HEK293 (cell line): ENCODE data around the gene NAV1.

Experiments used
- GLI4 ChIP-seq: fragments of 450-650 bp; formaldehyde crosslinking; IDR thresholded peaks from 2 replicates; pipeline ENCODE4 v1.5.1; 2016; ENCODE audit warnings: missing biosample characterization, missing genetic modification characterization
- IKZF3 ChIP-seq: fragments of 450-650 bp; IDR thresholded peaks from 2 replicates; pipeline ENCODE4 v1.5.0; 2018; ENCODE audit warnings: missing biosample characterization, mild to moderate bottlenecking, missing genetic modification characterization, moderate library complexity
- KLF1 ChIP-seq: fragments of 450-650 bp; formaldehyde crosslinking; IDR thresholded peaks from 2 replicates; pipeline ENCODE4 v1.5.1; 2016; ENCODE audit warnings: missing biosample characterization, missing genetic modification characterization
- KLF17 ChIP-seq: fragments of 450-650 bp; formaldehyde crosslinking; IDR thresholded peaks from 2 replicates; pipeline ENCODE4 v1.5.1; 2016; ENCODE audit warnings: missing biosample characterization, missing genetic modification characterization
- OVOL3 ChIP-seq: fragments of 450-650 bp; formaldehyde crosslinking; IDR thresholded peaks from 2 replicates; pipeline ENCODE4 v1.5.1; 2016; ENCODE audit warnings: missing biosample characterization, missing genetic modification characterization
- SETDB1 ChIP-seq: IDR thresholded peaks from one replicate; pipeline ENCODE4 v1.6.1; 2017; ENCODE audit warnings: mild to moderate bottlenecking, low read length, moderate library complexity, mixed read lengths; ENCODE audit not compliant: insufficient read length
- YY1 ChIP-seq: fragments of 450-650 bp; formaldehyde crosslinking; IDR thresholded peaks from 2 replicates; pipeline ENCODE4 v1.5.1; 2018; ENCODE audit warnings: missing biosample characterization, missing genetic modification characterization
- YY2 ChIP-seq: fragments of 450-650 bp; formaldehyde crosslinking; IDR thresholded peaks from 2 replicates; pipeline ENCODE4 v1.5.1; 2016; ENCODE audit warnings: missing biosample characterization, missing genetic modification characterization
- ZBTB17 ChIP-seq: fragments of 450-650 bp; formaldehyde crosslinking; IDR thresholded peaks from 2 replicates; pipeline ENCODE4 v1.5.1; 2016; ENCODE audit warnings: missing biosample characterization, missing genetic modification characterization
- ZBTB48 ChIP-seq: fragments of 450-650 bp; formaldehyde crosslinking; IDR thresholded peaks from 2 replicates; pipeline ENCODE4 v1.5.1; 2016; ENCODE audit warnings: missing biosample characterization, missing genetic modification characterization
- ZNF121 ChIP-seq: fragments of 450-650 bp; formaldehyde crosslinking; IDR thresholded peaks from 2 replicates; pipeline ENCODE4 v1.5.1; 2016; ENCODE audit warnings: missing biosample characterization, missing genetic modification characterization
- ZNF146 ChIP-seq: fragments of 450-650 bp; formaldehyde crosslinking; IDR thresholded peaks from 2 replicates; pipeline ENCODE4 v1.5.1; 2016; ENCODE audit warnings: missing biosample characterization, missing genetic modification characterization
- ZNF148 ChIP-seq: fragments of 450-650 bp; formaldehyde crosslinking; IDR thresholded peaks from 2 replicates; pipeline ENCODE4 v1.5.0; 2017; ENCODE audit warnings: missing biosample characterization, missing genetic modification characterization, borderline replicate concordance
- ZNF184 ChIP-seq: fragments of 450-650 bp; IDR thresholded peaks from 2 replicates; pipeline ENCODE4 v1.5.1; 2018; ENCODE audit warnings: missing biosample characterization, mild to moderate bottlenecking, missing genetic modification characterization
- ZNF2 ChIP-seq: fragments of 450-650 bp; formaldehyde crosslinking; IDR thresholded peaks from 2 replicates; pipeline ENCODE4 v1.5.1; 2016; ENCODE audit warnings: missing biosample characterization, missing genetic modification characterization
- ZNF211 ChIP-seq: fragments of 450-650 bp; formaldehyde crosslinking; IDR thresholded peaks from 2 replicates; pipeline ENCODE4 v1.5.1; 2016; ENCODE audit warnings: low read depth, missing biosample characterization, missing genetic modification characterization
- ZNF239 ChIP-seq: fragments of 450-650 bp; formaldehyde crosslinking; IDR thresholded peaks from 2 replicates; pipeline ENCODE4 v1.5.1; 2016; ENCODE audit warnings: missing biosample characterization, missing genetic modification characterization
- ZNF302 ChIP-seq: fragments of 450-650 bp; formaldehyde crosslinking; IDR thresholded peaks from 2 replicates; pipeline ENCODE4 v1.5.1; 2016; ENCODE audit warnings: missing biosample characterization, missing genetic modification characterization, low read depth
- ZNF394 ChIP-seq: fragments of 450-650 bp; formaldehyde crosslinking; IDR thresholded peaks from 2 replicates; pipeline ENCODE4 v1.5.1; 2016; ENCODE audit warnings: missing biosample characterization, missing genetic modification characterization, mild to moderate bottlenecking, moderate library complexity, borderline replicate concordance
- ZNF416 ChIP-seq: fragments of 450-650 bp; formaldehyde crosslinking; IDR thresholded peaks from 2 replicates; pipeline ENCODE4 v1.5.1; 2016; ENCODE audit warnings: missing biosample characterization, missing genetic modification characterization
- ZNF423 ChIP-seq: fragments of 450-650 bp; formaldehyde crosslinking; IDR thresholded peaks from 2 replicates; pipeline ENCODE4 v1.5.1; 2016; ENCODE audit warnings: missing biosample characterization, missing genetic modification characterization
- ZNF48 ChIP-seq: fragments of 450-650 bp; formaldehyde crosslinking; IDR thresholded peaks from 2 replicates; pipeline ENCODE4 v1.5.1; 2016; ENCODE audit warnings: missing biosample characterization, missing genetic modification characterization
- ZNF510 ChIP-seq: fragments of 450-650 bp; formaldehyde crosslinking; IDR thresholded peaks from 2 replicates; pipeline ENCODE4 v1.5.1; 2018; ENCODE audit warnings: mild to moderate bottlenecking, missing genetic modification characterization, missing biosample characterization; ENCODE audit not compliant: insufficient replicate concordance
- ZNF555 ChIP-seq: fragments of 450-650 bp; formaldehyde crosslinking; conservative IDR thresholded peaks from 2 replicates; pipeline ENCODE4 v1.5.1; 2017; ENCODE audit warnings: missing biosample characterization, mild to moderate bottlenecking, missing genetic modification characterization, inconsistent platforms
- ZNF660 ChIP-seq: fragments of 450-650 bp; IDR thresholded peaks from 2 replicates; pipeline ENCODE4 v1.5.1; 2018; ENCODE audit warnings: missing biosample characterization, mild to moderate bottlenecking, missing genetic modification characterization
- ZNF707 ChIP-seq: fragments of 450-650 bp; formaldehyde crosslinking; IDR thresholded peaks from 2 replicates; pipeline ENCODE4 v1.5.1; 2016; ENCODE audit warnings: missing biosample characterization, missing genetic modification characterization
- TF ChIP-seq, protein P1 (sequence below): fragments of 450-650 bp; formaldehyde crosslinking; IDR thresholded peaks from 2 replicates; pipeline ENCODE4 v1.5.1; 2016; ENCODE audit warnings: missing biosample characterization, missing genetic modification characterization
- TF ChIP-seq, protein P2 (sequence below): fragments of 450-650 bp; formaldehyde crosslinking; IDR thresholded peaks from 2 replicates; pipeline ENCODE4 v1.5.1; 2016; ENCODE audit warnings: missing biosample characterization, missing genetic modification characterization
- TF ChIP-seq, protein P3 (sequence below): fragments of 450-650 bp; formaldehyde crosslinking; IDR thresholded peaks from 2 replicates; pipeline ENCODE4 v1.5.1; 2016; ENCODE audit warnings: missing biosample characterization, missing genetic modification characterization
- TF ChIP-seq, protein P4 (sequence below): fragments of 450-650 bp; formaldehyde crosslinking; IDR thresholded peaks from 2 replicates; pipeline ENCODE4 v1.5.1; 2016; ENCODE audit warnings: missing biosample characterization, missing genetic modification characterization

Gene NAV1

GRCh38 chr1:201559679-201560162 is 20.8 kb downstream of the NAV1 start (continued):
- TF ChIP-seq KLF1 (tag by site-specific recombination) (0 out of 2 replicates have a peak, but pooled peaks have one; percentile 30), ZNF555 (tag by site-specific recombination) (no peak), ZNF148 (tag by site-specific recombination) (no peak), ZNF660 (tag by site-specific recombination) (peak; percentile 54; the same call in 1 of the 2 replicates), ZBTB17 (tag by site-specific recombination) (peak; percentile 98), ZNF239 (tag by site-specific recombination) (no peak), ZNF416 (no peak), ZNF48 (no peak), ZNF510 (tag by site-specific recombination) (no peak), YY2 (no peak), KLF17 (peak; percentile 57; the same call in 1 of the 2 replicates), SETDB1 (no peak), ZNF211 (tag by site-specific recombination) (no peak), IKZF3 (tag by site-specific recombination) (0 out of 2 replicates have a peak, but pooled peaks have one; percentile 15), ZBTB48 (tag by site-specific recombination) (no peak), ZNF394 (tag by site-specific recombination) (no peak), ZNF146 (tag by site-specific recombination) (no peak), ZNF2 (tag by site-specific recombination) (peak; percentile 94), OVOL3 (tag by site-specific recombination) (no peak), ZNF302 (tag by site-specific recombination) (no peak), GLI4 (no peak), ZNF707 (no peak), YY1 (tag by site-specific recombination) (no peak), ZNF423 (tag by site-specific recombination) (no peak), ZNF121 (tag by site-specific recombination) (no peak), ZNF184 (no peak)
- TF ChIP-seq, protein P1, sequence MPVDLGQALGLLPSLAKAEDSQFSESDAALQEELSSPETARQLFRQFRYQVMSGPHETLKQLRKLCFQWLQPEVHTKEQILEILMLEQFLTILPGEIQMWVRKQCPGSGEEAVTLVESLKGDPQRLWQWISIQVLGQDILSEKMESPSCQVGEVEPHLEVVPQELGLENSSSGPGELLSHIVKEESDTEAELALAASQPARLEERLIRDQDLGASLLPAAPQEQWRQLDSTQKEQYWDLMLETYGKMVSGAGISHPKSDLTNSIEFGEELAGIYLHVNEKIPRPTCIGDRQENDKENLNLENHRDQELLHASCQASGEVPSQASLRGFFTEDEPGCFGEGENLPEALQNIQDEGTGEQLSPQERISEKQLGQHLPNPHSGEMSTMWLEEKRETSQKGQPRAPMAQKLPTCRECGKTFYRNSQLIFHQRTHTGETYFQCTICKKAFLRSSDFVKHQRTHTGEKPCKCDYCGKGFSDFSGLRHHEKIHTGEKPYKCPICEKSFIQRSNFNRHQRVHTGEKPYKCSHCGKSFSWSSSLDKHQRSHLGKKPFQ: no peak
- TF ChIP-seq, protein P2, sequence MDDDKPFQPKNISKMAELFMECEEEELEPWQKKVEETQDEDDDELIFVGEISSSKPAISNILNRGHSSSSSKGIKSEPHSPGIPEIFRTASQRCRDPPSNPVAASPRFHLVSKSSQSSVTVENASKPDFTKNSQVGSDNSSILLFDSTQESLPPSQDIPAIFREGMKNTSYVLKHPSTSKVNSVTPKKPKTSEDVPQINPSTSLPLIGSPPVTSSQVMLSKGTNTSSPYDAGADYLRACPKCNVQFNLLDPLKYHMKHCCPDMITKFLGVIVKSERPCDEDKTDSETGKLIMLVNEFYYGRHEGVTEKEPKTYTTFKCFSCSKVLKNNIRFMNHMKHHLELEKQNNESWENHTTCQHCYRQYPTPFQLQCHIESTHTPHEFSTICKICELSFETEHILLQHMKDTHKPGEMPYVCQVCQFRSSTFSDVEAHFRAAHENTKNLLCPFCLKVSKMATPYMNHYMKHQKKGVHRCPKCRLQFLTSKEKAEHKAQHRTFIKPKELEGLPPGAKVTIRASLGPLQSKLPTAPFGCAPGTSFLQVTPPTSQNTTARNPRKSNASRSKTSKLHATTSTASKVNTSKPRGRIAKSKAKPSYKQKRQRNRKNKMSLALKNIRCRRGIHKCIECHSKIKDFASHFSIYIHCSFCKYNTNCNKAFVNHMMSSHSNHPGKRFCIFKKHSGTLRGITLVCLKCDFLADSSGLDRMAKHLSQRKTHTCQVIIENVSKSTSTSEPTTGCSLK: no peak
- TF ChIP-seq, protein P3, sequence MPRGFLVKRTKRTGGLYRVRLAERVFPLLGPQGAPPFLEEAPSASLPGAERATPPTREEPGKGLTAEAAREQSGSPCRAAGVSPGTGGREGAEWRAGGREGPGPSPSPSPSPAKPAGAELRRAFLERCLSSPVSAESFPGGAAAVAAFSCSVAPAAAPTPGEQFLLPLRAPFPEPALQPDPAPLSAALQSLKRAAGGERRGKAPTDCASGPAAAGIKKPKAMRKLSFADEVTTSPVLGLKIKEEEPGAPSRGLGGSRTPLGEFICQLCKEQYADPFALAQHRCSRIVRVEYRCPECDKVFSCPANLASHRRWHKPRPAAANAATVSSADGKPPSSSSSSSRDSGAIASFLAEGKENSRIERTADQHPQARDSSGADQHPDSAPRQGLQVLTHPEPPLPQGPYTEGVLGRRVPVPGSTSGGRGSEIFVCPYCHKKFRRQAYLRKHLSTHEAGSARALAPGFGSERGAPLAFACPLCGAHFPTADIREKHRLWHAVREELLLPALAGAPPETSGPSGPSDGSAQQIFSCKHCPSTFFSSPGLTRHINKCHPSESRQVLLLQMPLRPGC: no peak
- TF ChIP-seq, protein P4, sequence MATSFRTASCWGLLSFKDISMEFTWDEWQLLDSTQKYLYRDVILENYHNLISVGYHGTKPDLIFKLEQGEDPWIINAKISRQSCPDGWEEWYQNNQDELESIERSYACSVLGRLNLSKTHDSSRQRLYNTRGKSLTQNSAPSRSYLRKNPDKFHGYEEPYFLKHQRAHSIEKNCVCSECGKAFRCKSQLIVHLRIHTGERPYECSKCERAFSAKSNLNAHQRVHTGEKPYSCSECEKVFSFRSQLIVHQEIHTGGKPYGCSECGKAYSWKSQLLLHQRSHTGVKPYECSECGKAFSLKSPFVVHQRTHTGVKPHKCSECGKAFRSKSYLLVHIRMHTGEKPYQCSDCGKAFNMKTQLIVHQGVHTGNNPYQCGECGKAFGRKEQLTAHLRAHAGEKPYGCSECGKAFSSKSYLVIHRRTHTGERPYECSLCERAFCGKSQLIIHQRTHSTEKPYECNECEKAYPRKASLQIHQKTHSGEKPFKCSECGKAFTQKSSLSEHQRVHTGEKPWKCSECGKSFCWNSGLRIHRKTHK (tag by site-specific recombination): no peak
